GM18520 (cell line): ENCODE results near the gene SLC34A1.
"Not testable (repeated sequence)": the region's sequence is repeated elsewhere in the genome, so short reads cannot be mapped to it uniquely, and the experiment has no call there.

ENCODE experiments used
- ATAC-seq: cut with Tn5 transposase; IDR thresholded peaks from one replicate; pipeline ENCODE4 v1.9.1; 2021; ENCODE audit not compliant: unreplicated experiment

The SLC34A1 gene

GRCh38 chr5:177367981-177368868 is 16.0 kb upstream of the SLC34A1 start:
- no peak for ATAC-seq

- no peak for ATAC-seq
Measured at GRCh38 chr5:177368869-177369644, 15.2 kb upstream of the SLC34A1 start.

GRCh38 chr5:177369645-177370440 is 14.4 kb upstream of the SLC34A1 start:
- ATAC-seq, result no peak

GRCh38 chr5:177370488-177371119 is 13.6 kb upstream of the SLC34A1 start:
- ATAC-seq, result peak; percentile 77

- ATAC-seq, result no peak
Measured at GRCh38 chr5:177371120-177372033, 12.9 kb upstream of the SLC34A1 start.

- no peak for ATAC-seq
Measured at GRCh38 chr5:177372034-177372896, 12.0 kb upstream of the SLC34A1 start.

GRCh38 chr5:177372910-177373309 is 11.3 kb upstream of the SLC34A1 start:
- no peak for ATAC-seq

- ATAC-seq, result no peak
Measured at GRCh38 chr5:177373806-177374205, 10.4 kb upstream of the SLC34A1 start.

- ATAC-seq, result no peak
Measured at GRCh38 chr5:177374211-177374610, 10.0 kb upstream of the SLC34A1 start.

- not testable (repeated sequence) for ATAC-seq
Measured at GRCh38 chr5:177375516-177375915, 8.7 kb upstream of the SLC34A1 start.

GRCh38 chr5:177376107-177376506 is 8.1 kb upstream of the SLC34A1 start:
- ATAC-seq, result no peak

- no peak for ATAC-seq
Measured at GRCh38 chr5:177377851-177378776, 6.1 kb upstream of the SLC34A1 start.

GRCh38 chr5:177378884-177379883 is 5.0 kb upstream of the SLC34A1 start:
- ATAC-seq, result no peak

- no peak for ATAC-seq
Measured at GRCh38 chr5:177380805-177381126, 3.5 kb upstream of the SLC34A1 start.

- ATAC-seq, result no peak
Measured at GRCh38 chr5:177382423-177383029, 1.7 kb upstream of the SLC34A1 start.

- ATAC-seq, result no peak
Measured at GRCh38 chr5:177383181-177383580, 1.1 kb upstream of the SLC34A1 start.
